Epidermal melanocyte (primary cell): Measurements from ENCODE around the gene SLC13A5.
A peak's percentile ranks its signal among the peaks of the same experiment; 100 is the strongest.

Experiments
- DNase-seq: peaks from one replicate; pipeline ENCODE4 v3.0.0; 2011; ENCODE audit warnings: low spot score; ENCODE audit not compliant: insufficient read length

Gene SLC13A5

GRCh38 chr17:6684460-6684783 is 28.7 kb downstream of the SLC13A5 start:
- no peak for DNase-seq

GRCh38 chr17:6683730-6684459 is 29.3 kb downstream of the SLC13A5 start:
- DNase-seq: no peak

- no peak for DNase-seq
Observed at GRCh38 chr17:6683081-6683684, 30.0 kb downstream of the SLC13A5 start.

GRCh38 chr17:6682339-6682738 is 30.8 kb downstream of the SLC13A5 start:
- no peak for DNase-seq

GRCh38 chr17:6681671-6682070 is 31.5 kb downstream of the SLC13A5 start:
- DNase-seq: no peak

- DNase-seq: no peak
Observed at GRCh38 chr17:6681176-6681575, 32.0 kb downstream of the SLC13A5 start.

GRCh38 chr17:6679241-6679640 is 33.9 kb downstream of the SLC13A5 start:
- DNase-seq: no peak

- DNase-seq: no peak
Observed at GRCh38 chr17:6677946-6678345, 35.2 kb downstream of the SLC13A5 start.

GRCh38 chr17:6677158-6677831 is 35.9 kb downstream of the SLC13A5 start:
- no peak for DNase-seq

GRCh38 chr17:6676802-6677157 is 36.4 kb downstream of the SLC13A5 start:
- DNase-seq: no peak

GRCh38 chr17:6675201-6675825 is 37.9 kb downstream of the SLC13A5 start:
- DNase-seq: no peak

- no peak for DNase-seq
Observed at GRCh38 chr17:6674586-6674985, 38.6 kb downstream of the SLC13A5 start.

- DNase-seq: no peak
Observed at GRCh38 chr17:6671431-6671830, 41.7 kb downstream of the SLC13A5 start.

GRCh38 chr17:6670999-6671398 is 42.2 kb downstream of the SLC13A5 start:
- no peak for DNase-seq

- DNase-seq: no peak
Observed at GRCh38 chr17:6670571-6670970, 42.6 kb downstream of the SLC13A5 start.

GRCh38 chr17:6669479-6670212 is 43.5 kb downstream of the SLC13A5 start:
- DNase-seq: no peak

- DNase-seq: no peak
Observed at GRCh38 chr17:6668727-6669425, 44.3 kb downstream of the SLC13A5 start.

GRCh38 chr17:6668219-6668618 is 45.0 kb downstream of the SLC13A5 start:
- no peak for DNase-seq

- no peak for DNase-seq
Observed at GRCh38 chr17:6667516-6667915, 45.7 kb downstream of the SLC13A5 start.

GRCh38 chr17:6666557-6666956 is 46.6 kb downstream of the SLC13A5 start:
- DNase-seq: no peak

- peak; percentile 88 for DNase-seq
Observed at GRCh38 chr17:6666077-6666521, 47.1 kb downstream of the SLC13A5 start.
